ENCODE measurements around the gene PDS5B.

The PDS5B gene, protein sequence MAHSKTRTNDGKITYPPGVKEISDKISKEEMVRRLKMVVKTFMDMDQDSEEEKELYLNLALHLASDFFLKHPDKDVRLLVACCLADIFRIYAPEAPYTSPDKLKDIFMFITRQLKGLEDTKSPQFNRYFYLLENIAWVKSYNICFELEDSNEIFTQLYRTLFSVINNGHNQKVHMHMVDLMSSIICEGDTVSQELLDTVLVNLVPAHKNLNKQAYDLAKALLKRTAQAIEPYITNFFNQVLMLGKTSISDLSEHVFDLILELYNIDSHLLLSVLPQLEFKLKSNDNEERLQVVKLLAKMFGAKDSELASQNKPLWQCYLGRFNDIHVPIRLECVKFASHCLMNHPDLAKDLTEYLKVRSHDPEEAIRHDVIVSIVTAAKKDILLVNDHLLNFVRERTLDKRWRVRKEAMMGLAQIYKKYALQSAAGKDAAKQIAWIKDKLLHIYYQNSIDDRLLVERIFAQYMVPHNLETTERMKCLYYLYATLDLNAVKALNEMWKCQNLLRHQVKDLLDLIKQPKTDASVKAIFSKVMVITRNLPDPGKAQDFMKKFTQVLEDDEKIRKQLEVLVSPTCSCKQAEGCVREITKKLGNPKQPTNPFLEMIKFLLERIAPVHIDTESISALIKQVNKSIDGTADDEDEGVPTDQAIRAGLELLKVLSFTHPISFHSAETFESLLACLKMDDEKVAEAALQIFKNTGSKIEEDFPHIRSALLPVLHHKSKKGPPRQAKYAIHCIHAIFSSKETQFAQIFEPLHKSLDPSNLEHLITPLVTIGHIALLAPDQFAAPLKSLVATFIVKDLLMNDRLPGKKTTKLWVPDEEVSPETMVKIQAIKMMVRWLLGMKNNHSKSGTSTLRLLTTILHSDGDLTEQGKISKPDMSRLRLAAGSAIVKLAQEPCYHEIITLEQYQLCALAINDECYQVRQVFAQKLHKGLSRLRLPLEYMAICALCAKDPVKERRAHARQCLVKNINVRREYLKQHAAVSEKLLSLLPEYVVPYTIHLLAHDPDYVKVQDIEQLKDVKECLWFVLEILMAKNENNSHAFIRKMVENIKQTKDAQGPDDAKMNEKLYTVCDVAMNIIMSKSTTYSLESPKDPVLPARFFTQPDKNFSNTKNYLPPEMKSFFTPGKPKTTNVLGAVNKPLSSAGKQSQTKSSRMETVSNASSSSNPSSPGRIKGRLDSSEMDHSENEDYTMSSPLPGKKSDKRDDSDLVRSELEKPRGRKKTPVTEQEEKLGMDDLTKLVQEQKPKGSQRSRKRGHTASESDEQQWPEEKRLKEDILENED (N-terminal part only)

DNA sequence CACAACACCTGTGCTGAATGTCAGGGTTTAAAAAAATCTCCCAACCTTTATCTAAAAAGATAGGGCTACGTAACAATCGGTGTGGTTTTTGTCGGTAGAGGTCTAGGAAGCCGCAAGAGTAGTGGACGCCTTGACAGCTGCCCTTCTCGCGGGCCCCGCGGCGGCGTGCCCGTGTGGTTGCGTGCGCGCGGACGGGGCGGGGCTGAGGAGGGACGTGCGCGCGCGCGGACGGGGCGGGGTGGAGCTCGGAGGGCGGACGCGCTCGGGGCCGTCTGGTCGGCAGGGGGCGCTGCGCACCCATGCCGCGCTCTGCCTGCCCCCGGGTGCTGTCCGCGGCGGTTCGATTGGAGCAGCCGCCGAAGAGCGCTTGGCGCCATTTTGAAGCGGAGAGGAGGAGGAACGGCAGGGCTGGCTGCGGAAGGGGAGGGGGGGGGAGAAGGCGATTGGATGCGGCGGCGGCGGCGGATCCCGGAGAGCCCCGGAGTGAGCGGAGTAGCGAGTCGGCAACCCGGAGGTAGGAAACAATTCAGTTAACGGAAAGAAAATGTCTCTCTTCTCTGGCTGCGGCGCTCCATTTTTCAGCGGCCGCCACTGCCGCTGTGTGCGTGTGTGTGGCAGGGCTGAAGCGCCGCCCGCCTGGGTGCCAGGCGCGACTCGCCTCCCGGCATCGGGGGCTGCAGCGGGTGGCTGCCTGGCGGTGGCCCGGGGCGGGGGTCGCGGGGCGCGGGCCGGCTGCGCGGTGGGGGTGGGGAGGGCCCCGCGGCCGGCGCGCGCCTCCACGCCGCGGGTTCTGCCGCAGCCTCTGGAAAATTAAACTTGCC, at the start of gene PDS5B:
PDS5B (plus strand) TSS at position 373 of the 821 bp plus-strand sequence. CDS start 62,321 bp downstream, outside the sequence.
- Histone ChIP-seq H3K27me3 (ENCODE audit: control insufficient read depth in 1 of 2, insufficient read depth in 2 of 2, low read length in 2 of 2) (no peaks in the 10 kb centered on the region), H3K4me3 (ENCODE audit: low read length in 2 of 2) (peak within 1 kb of the TSS; percentile 91 to 93), H3K9me3 (ENCODE audit: control insufficient read depth in 2 of 2, low read length in 2 of 2) (no peaks in the 10 kb centered on the region), H3K36me3 (ENCODE audit: control insufficient read depth in 2 of 2, insufficient read depth in 2 of 2, low read length in 2 of 2) (no peaks in the 10 kb centered on the region), H3K4me1 (ENCODE audit: control insufficient read depth, insufficient read depth, low read length) (peaks cover 10% of the 10 kb centered on the region), H3K9ac (ENCODE audit: low read length in 2 of 2) (peak within 1 kb of the TSS; percentile 81 to 85), H3K27ac (ENCODE audit: low read length) (peak within 1 kb of the TSS; percentile 82)

DNA sequence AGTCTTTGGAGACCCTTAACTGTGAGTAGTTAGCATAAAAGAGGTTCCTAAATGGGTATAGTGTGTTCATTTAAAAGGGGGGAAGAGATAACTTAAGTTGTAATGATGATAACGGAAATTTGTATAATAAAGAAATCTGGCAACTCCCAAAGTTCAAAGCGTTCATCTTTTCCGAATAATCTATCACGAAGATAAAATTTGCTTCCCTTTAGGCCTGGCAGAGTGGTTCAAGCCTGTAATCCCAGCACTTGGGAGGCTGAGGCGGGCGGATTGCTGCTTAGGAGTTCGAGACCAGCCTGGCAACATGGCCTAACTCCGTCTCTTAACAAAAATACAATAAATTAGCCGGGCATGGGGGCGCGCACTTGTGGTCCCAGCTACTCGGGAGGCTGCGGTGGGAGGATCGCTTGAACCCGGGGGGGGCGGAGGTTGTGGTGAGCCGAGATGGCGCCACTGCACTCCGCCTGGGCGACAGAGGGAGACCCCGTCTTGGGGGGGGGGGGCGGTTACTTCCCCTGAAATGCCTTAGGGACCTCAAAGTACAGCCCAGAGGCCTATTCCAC, 48.6 kb upstream of the PDS5B start:
- no peaks in the 10 kb centered on the region for H3K4me1 ChIP-seq (ENCODE audit: control insufficient read depth, insufficient read depth, low read length)
- no peaks in the 10 kb centered on the region for H3K27me3 ChIP-seq (ENCODE audit: control insufficient read depth in 1 of 2, insufficient read depth in 2 of 2, low read length in 2 of 2)
- peak overlapping the region; percentile 93 for H3K27ac ChIP-seq (ENCODE audit: low read length)
- H3K4me3 ChIP-seq (ENCODE audit: low read length in 2 of 2), result peak overlapping the region; percentile 97 to 100
- peaks cover 0 to 11% of the 10 kb centered on the region in 2 donors for H3K36me3 ChIP-seq (ENCODE audit: control insufficient read depth in 2 of 2, insufficient read depth in 2 of 2, low read length in 2 of 2)
- H3K9me3 ChIP-seq (ENCODE audit: control insufficient read depth in 2 of 2, low read length in 2 of 2), result no peaks in the 10 kb centered on the region
- peak overlapping the region; percentile 99 for H3K9ac ChIP-seq (ENCODE audit: low read length in 2 of 2)

DNA sequence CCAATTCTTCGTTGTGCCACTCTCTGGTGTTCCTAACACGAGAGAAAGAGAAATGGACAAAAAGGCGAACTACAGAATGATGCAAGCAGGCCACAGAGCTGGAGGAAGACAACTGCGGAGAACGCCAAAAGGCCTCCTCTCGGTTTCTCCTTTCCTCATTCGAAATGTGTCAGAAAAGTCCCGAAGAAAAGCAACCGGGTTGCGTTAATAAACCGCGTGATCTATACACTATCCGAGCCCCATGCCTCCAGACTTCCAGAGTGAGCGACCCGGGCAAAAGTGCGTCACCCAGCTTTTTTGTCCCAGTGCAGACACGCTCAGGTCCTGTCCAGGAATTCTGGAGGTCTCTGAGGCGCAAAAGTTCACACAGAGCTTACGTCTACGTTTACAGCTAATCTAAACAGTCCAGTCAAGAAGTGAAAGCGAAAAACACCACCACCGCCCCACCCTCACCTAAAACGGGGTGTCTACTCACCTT, 48.1 kb upstream of the PDS5B start:
- Histone ChIP-seq H3K27ac (ENCODE audit: low read length) (peak overlapping the region; percentile 93), H3K4me3 (ENCODE audit: low read length in 2 of 2) (peak overlapping the region; percentile 97 to 100), H3K4me1 (ENCODE audit: control insufficient read depth, insufficient read depth, low read length) (no peaks in the 10 kb centered on the region), H3K9me3 (ENCODE audit: control insufficient read depth in 2 of 2, low read length in 2 of 2) (no peaks in the 10 kb centered on the region), H3K36me3 (ENCODE audit: control insufficient read depth in 2 of 2, insufficient read depth in 2 of 2, low read length in 2 of 2) (peaks cover 0 to 11% of the 10 kb centered on the region in 2 donors), H3K27me3 (ENCODE audit: control insufficient read depth in 1 of 2, insufficient read depth in 2 of 2, low read length in 2 of 2) (no peaks in the 10 kb centered on the region), H3K9ac (ENCODE audit: low read length in 2 of 2) (peak overlapping the region; percentile 99)

DNA sequence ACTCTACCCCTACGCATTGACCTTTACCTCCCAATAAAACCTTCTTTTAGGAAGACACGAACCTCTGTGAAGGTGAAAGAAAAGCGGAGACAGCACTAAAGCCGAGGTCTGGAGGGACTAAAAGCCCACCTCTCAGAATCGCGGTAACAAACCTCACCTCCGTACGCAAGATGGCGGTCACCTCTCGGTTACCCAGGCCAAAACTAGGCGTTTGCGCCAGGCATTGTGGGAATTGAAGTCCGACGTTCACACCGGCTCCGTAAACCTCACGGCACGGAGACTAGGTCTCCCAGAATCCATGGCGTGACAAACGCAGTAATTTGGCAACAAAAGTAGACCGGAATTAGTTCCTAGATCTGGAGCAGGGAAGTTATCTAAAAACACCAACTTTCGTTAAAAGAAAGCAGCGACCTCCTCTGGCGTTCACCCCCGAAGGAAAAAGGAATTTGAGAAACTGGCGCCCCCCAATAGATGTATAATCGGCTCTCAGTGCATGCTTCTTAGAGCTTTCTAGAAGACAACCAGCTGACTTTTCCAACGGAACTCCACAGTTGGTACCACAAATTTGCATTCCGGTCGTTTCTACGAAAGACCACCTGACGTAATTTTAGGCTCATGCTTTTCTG, 47.5 kb upstream of the PDS5B start, which contains the start of gene N4BP2L2:
N4BP2L2 (minus strand) TSS at position 175 of the 626 bp plus-strand sequence. CDS start 1,768 bp downstream, outside the sequence.
- Histone ChIP-seq H3K4me1 (ENCODE audit: control insufficient read depth, insufficient read depth, low read length) (no peaks in the 10 kb centered on the region), H3K9ac (ENCODE audit: low read length in 2 of 2) (peak within 1 kb of the TSS; percentile 99), H3K4me3 (ENCODE audit: low read length in 2 of 2) (peak within 1 kb of the TSS; percentile 97 to 100), H3K36me3 (ENCODE audit: control insufficient read depth in 2 of 2, insufficient read depth in 2 of 2, low read length in 2 of 2) (peaks cover 0 to 11% of the 10 kb centered on the region in 2 donors), H3K9me3 (ENCODE audit: control insufficient read depth in 2 of 2, low read length in 2 of 2) (no peaks in the 10 kb centered on the region), H3K27me3 (ENCODE audit: control insufficient read depth in 1 of 2, insufficient read depth in 2 of 2, low read length in 2 of 2) (no peaks in the 10 kb centered on the region), H3K27ac (ENCODE audit: low read length) (peak within 1 kb of the TSS; percentile 93)

DNA sequence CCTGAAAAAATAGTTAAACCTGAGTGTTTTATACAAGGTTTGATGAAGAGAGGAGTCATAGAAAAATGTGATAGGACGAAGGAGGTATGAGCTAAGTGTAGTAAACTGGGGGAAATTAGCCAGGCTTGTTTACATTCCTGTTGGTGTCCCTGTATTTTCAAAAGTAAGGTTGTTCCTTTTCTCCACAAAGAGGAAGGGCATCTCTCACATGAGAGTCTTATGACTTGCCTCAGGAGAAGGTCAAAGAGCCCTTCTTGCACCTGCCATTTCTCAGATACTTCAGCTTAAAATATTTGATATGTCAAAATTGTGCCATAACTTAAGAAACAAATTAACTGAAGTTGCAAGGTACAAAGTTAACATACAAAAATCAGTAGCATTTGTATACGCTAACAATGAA, 44.0 kb upstream of the PDS5B start:
- H3K4me3 ChIP-seq (ENCODE audit: low read length in 2 of 2), result no peak overlapping the region
- H3K9ac ChIP-seq (ENCODE audit: low read length in 2 of 2), result no peak overlapping the region
- H3K9me3 ChIP-seq (ENCODE audit: control insufficient read depth in 2 of 2, low read length in 2 of 2), result no peaks in the 10 kb centered on the region

DNA sequence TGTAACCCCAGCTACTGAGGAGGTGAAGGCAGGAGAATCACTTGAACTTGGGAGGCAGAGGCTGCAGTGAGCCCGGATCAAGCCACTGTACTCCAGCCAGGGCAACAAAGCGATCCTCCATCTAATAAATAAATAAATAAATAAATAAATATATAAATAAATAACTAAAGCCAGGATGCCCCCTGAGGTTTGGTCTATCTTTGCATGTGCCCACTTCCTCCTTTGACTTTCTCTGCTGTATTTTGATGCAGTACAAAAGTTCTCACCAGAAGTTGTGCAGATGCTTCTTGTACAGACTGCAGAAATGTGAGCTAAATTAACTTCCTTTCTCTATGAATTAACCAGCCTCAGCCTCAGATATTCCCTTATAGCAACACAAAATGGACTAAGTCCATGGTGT, 41.2 kb upstream of the PDS5B start:
- Histone ChIP-seq H3K9ac (ENCODE audit: low read length in 2 of 2) (no peak overlapping the region), H3K4me1 (ENCODE audit: control insufficient read depth, insufficient read depth, low read length) (no peaks in the 10 kb centered on the region), H3K4me3 (ENCODE audit: low read length in 2 of 2) (no peak overlapping the region), H3K27ac (ENCODE audit: low read length) (no peak overlapping the region), H3K27me3 (ENCODE audit: control insufficient read depth in 1 of 2, insufficient read depth in 2 of 2, low read length in 2 of 2) (no peaks in the 10 kb centered on the region), H3K9me3 (ENCODE audit: control insufficient read depth in 2 of 2, low read length in 2 of 2) (no peaks in the 10 kb centered on the region), H3K36me3 (ENCODE audit: control insufficient read depth in 2 of 2, insufficient read depth in 2 of 2, low read length in 2 of 2) (no peaks in the 10 kb centered on the region)

More for the DNA sequence above, 44.0 kb upstream of the PDS5B start:
- no peaks in the 10 kb centered on the region for H3K36me3 ChIP-seq (ENCODE audit: control insufficient read depth in 2 of 2, insufficient read depth in 2 of 2, low read length in 2 of 2)
- H3K27me3 ChIP-seq (ENCODE audit: control insufficient read depth in 1 of 2, insufficient read depth in 2 of 2, low read length in 2 of 2), result no peaks in the 10 kb centered on the region
- H3K4me1 ChIP-seq (ENCODE audit: control insufficient read depth, insufficient read depth, low read length), result no peaks in the 10 kb centered on the region
- H3K27ac ChIP-seq (ENCODE audit: low read length), result no peak overlapping the region

DNA sequence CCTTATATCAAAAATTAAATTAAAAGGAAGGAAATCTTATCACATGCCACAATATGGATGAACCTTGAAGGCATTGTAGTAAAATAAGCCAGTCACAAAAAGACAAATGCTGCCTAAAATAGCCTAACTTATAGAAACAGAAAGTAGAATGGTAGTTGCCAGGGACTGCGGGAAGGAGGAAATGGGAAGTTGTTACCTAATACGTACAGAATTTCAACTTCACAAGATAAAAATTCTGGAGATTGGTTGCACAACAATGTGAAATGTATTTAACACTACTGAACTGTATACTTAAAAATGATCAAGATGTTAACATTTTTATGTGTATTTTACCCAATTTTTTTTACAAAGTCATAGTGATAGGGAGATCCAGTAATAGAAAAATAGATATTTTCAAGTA, 37.4 kb upstream of the PDS5B start:
- Histone ChIP-seq H3K36me3 (ENCODE audit: control insufficient read depth in 2 of 2, insufficient read depth in 2 of 2, low read length in 2 of 2) (no peaks in the 10 kb centered on the region), H3K9ac (ENCODE audit: low read length in 2 of 2) (no peak overlapping the region), H3K27me3 (ENCODE audit: control insufficient read depth in 1 of 2, insufficient read depth in 2 of 2, low read length in 2 of 2) (no peaks in the 10 kb centered on the region), H3K27ac (ENCODE audit: low read length) (no peak overlapping the region), H3K4me3 (ENCODE audit: low read length in 2 of 2) (no peak overlapping the region), H3K4me1 (ENCODE audit: control insufficient read depth, insufficient read depth, low read length) (no peaks in the 10 kb centered on the region), H3K9me3 (ENCODE audit: control insufficient read depth in 2 of 2, low read length in 2 of 2) (no peaks in the 10 kb centered on the region)

DNA sequence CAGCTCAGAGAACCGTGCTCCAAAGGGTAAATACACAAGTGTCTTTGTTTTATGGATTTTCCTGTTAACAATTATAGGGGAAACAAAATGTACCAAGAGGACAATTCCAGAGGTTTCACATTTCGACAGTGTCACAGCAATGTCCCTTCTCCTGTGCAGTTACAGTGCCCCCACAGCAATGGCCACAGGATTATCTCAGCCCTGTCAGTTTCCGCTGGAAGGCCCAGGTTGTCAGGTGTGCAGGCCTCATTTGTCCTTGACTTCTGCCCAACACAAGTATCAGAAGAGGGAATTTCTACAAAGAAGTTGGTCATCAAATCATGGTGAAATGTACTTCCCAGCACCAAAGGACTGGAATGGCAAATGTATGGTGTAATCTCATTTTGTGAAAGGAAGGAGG, 36.5 kb upstream of the PDS5B start:
- no peaks in the 10 kb centered on the region for H3K27me3 ChIP-seq (ENCODE audit: control insufficient read depth in 1 of 2, insufficient read depth in 2 of 2, low read length in 2 of 2)
- H3K9me3 ChIP-seq (ENCODE audit: control insufficient read depth in 2 of 2, low read length in 2 of 2), result no peaks in the 10 kb centered on the region
- H3K27ac ChIP-seq (ENCODE audit: low read length), result no peak overlapping the region
- no peaks in the 10 kb centered on the region for H3K4me1 ChIP-seq (ENCODE audit: control insufficient read depth, insufficient read depth, low read length)
- H3K36me3 ChIP-seq (ENCODE audit: control insufficient read depth in 2 of 2, insufficient read depth in 2 of 2, low read length in 2 of 2), result no peaks in the 10 kb centered on the region
- no peak overlapping the region for H3K4me3 ChIP-seq (ENCODE audit: low read length in 2 of 2)
- no peak overlapping the region for H3K9ac ChIP-seq (ENCODE audit: low read length in 2 of 2)

DNA sequence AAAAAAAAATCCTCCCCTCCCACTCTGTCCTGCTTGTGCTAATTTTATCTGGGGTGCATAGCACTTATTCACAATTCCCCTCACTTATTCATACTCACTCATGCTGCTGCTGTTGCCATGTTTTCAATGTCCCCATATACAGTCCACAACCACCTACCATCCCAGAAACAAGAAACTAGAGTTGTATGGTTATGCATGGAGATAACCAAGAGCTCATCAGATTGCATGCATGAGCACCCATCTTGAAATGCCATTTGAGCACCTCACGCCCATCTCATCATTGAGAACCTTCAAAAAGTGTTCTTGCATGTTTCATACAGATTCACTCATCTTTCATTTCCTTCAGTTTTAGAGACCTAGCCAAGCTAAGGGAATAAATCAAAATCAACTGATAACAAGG, 32.5 kb upstream of the PDS5B start:
- H3K9ac ChIP-seq (ENCODE audit: low read length in 2 of 2), result no peak overlapping the region
- no peaks in the 10 kb centered on the region for H3K9me3 ChIP-seq (ENCODE audit: control insufficient read depth in 2 of 2, low read length in 2 of 2)
- H3K4me3 ChIP-seq (ENCODE audit: low read length in 2 of 2), result no peak overlapping the region
- H3K27me3 ChIP-seq (ENCODE audit: control insufficient read depth in 1 of 2, insufficient read depth in 2 of 2, low read length in 2 of 2), result no peaks in the 10 kb centered on the region
- no peaks in the 10 kb centered on the region for H3K36me3 ChIP-seq (ENCODE audit: control insufficient read depth in 2 of 2, insufficient read depth in 2 of 2, low read length in 2 of 2)
- no peaks in the 10 kb centered on the region for H3K4me1 ChIP-seq (ENCODE audit: control insufficient read depth, insufficient read depth, low read length)
- no peak overlapping the region for H3K27ac ChIP-seq (ENCODE audit: low read length)

Data from stomach smooth muscle (tissue), 2 donors.